CD4-positive, CD25-positive, alpha-beta regulatory T cell (primary cell): ENCODE results near the gene OGDHL. TPM values are rescaled to one million over a fixed set of nuclear protein-coding genes. Genes with fewer than 3 reads are reported as not detected.

Source experiments
- ATAC-seq, 2 donors: fragments of 150-1000 bp; cut with Tn5 transposase; one replicate each; pipeline ENCODE4 v1.10.0; 2021; ENCODE audit warnings: low read depth in 2 of 2, moderate number of reproducible peaks in 2 of 2, moderate library complexity in 1 of 2
- DNase-seq, 3 donors: peaks; one replicate each; pipeline versions ENCODE4 v3.0.0 to v3.0.0-alpha.2; 2012 to 2022; ENCODE audit warnings: mixed read lengths in 1 of 3
- H3K27ac ChIP-seq: one replicate; pipeline ENCODE4 v1.7.0; 2013; ENCODE audit warnings: mild to moderate bottlenecking, low read length; ENCODE audit not compliant: insufficient read depth, poor library complexity, severe bottlenecking
- H3K27me3 ChIP-seq: one replicate; pipeline ENCODE4 v1.7.0; 2013; ENCODE audit warnings: low read length; ENCODE audit not compliant: control insufficient read depth, insufficient read depth
- H3K36me3 ChIP-seq: one replicate; pipeline ENCODE4 v1.7.0; 2013; ENCODE audit warnings: mild to moderate bottlenecking, low read length, moderate library complexity; ENCODE audit not compliant: control insufficient read depth, insufficient read depth
- H3K4me1 ChIP-seq: 2 replicates; pipeline ENCODE4 v1.7.0; 2013; ENCODE audit warnings: mild to moderate bottlenecking, low read length; ENCODE audit not compliant: insufficient read depth, control insufficient read depth, poor library complexity, severe bottlenecking
- H3K4me3 ChIP-seq: one replicate; pipeline ENCODE4 v1.7.0; 2013; ENCODE audit warnings: low read depth, mild to moderate bottlenecking, low read length, moderate library complexity
- H3K9me3 ChIP-seq, 2 experiments: 1 replicate in 1 of 2; 2 replicates in 1 of 2; pipeline ENCODE4 v1.7.0; 2013; ENCODE audit warnings: low read length in 2 of 2, mild to moderate bottlenecking in 1 of 2, moderate library complexity in 1 of 2; ENCODE audit not compliant: control insufficient read depth in 2 of 2
- H3K27ac Mint-ChIP-seq, 3 donors: one replicate each; pipeline ENCODE4 v1.8.0; 2020 to 2022; ENCODE audit warnings: mild to moderate bottlenecking in 3 of 3, mixed read lengths in 3 of 3, moderate library complexity in 2 of 3
- H3K27me3 Mint-ChIP-seq: one replicate; pipeline ENCODE4 v1.8.0; 2022; ENCODE audit warnings: mild to moderate bottlenecking, mixed read lengths
- H3K36me3 Mint-ChIP-seq: one replicate; pipeline ENCODE4 v1.8.0; 2020; ENCODE audit warnings: mixed read lengths
- H3K4me1 Mint-ChIP-seq, 4 donors: one replicate each; pipeline ENCODE4 v1.8.0; 2020 to 2022; ENCODE audit warnings: mixed read lengths in 4 of 4, mild to moderate bottlenecking in 1 of 4
- H3K4me3 Mint-ChIP-seq, 4 donors: one replicate each; pipeline ENCODE4 v1.8.0; 2020 to 2022; ENCODE audit warnings: mild to moderate bottlenecking in 4 of 4, mixed read lengths in 4 of 4, moderate library complexity in 3 of 4
- H3K9me3 Mint-ChIP-seq, 7 donors: one replicate each; pipeline ENCODE4 v1.8.0; 2020 to 2022; ENCODE audit warnings: mixed read lengths in 7 of 7, mild to moderate bottlenecking in 3 of 7, moderate library complexity in 2 of 7
- polyA plus RNA-seq, 4 donors: library from polyadenylated mRNA; unstranded; fragments of 300-500 nt; fragmentation: Illumina TruSeq; gene quantifications; one replicate each; pipeline ENCODE4 v1.2.3, GENCODE V29; 2021
- total RNA-seq: library from RNA; stranded (reverse); gene quantifications from one replicate; pipeline ENCODE4 v1.2.3, GENCODE V29; 2022

The OGDHL gene
- total and polyA plus RNA-seq, 5 donors from 2014 or later, result not detected

GRCh38 chr10:49698679-49699078 is 63.4 kb downstream of the OGDHL start:
- Mint-ChIP-seq H3K4me1 (no peaks in the 10 kb centered on the region), H3K27ac (no peak overlapping the region), H3K36me3 (no peaks in the 10 kb centered on the region), H3K27me3 (peaks cover 8% of the 10 kb centered on the region), H3K9me3 (peaks cover 0 to 2% (median 0%) of the 10 kb centered on the region in 7 donors), H3K4me3 (no peak overlapping the region)
- Histone ChIP-seq H3K4me3 (no peak overlapping the region), H3K27me3 (no peaks in the 10 kb centered on the region), H3K36me3 (no peaks in the 10 kb centered on the region), H3K9me3 (no peaks in the 10 kb centered on the region), H3K27ac (no peak overlapping the region), H3K4me1 (no peaks in the 10 kb centered on the region)
- DNase-seq (no peak), ATAC-seq (no peak)

GRCh38 chr10:49696311-49696710 is 65.8 kb downstream of the OGDHL start:
- no peak for ATAC-seq
- Mint-ChIP-seq H3K4me1 (no peaks in the 10 kb centered on the region), H3K27me3 (peaks cover 19% of the 10 kb centered on the region)

GRCh38 chr10:49694466-49694865 is 67.7 kb downstream of the OGDHL start:
- Histone ChIP-seq H3K4me1 (no peaks in the 10 kb centered on the region), H3K4me3 (no peak overlapping the region), H3K9me3 (no peaks in the 10 kb centered on the region), H3K36me3 (no peaks in the 10 kb centered on the region), H3K27ac (no peak overlapping the region), H3K27me3 (peaks cover 20% of the 10 kb centered on the region)
- DNase-seq (no peak), ATAC-seq (no peak)
- Mint-ChIP-seq H3K36me3 (no peaks in the 10 kb centered on the region), H3K27ac (no peak overlapping the region), H3K27me3 (peaks cover 37% of the 10 kb centered on the region), H3K9me3 (peaks cover 0 to 11% (median 0%) of the 10 kb centered on the region in 7 donors), H3K4me3 (no peak overlapping the region), H3K4me1 (peaks cover 0 to 2% (median 0%) of the 10 kb centered on the region in 4 donors)

More at GRCh38 chr10:49696311-49696710, 65.8 kb downstream of the OGDHL start:
- H3K9me3 ChIP-seq, result no peaks in the 10 kb centered on the region
- H3K4me1 ChIP-seq, result no peaks in the 10 kb centered on the region
- H3K4me3 ChIP-seq, result no peak overlapping the region
- H3K36me3 ChIP-seq, result no peaks in the 10 kb centered on the region
- Mint-ChIP-seq H3K36me3 (no peaks in the 10 kb centered on the region), H3K27ac (no peak overlapping the region), H3K4me3 (no peak overlapping the region), H3K9me3 (peaks cover 0 to 3% (median 0%) of the 10 kb centered on the region in 7 donors)
- peaks cover 6% of the 10 kb centered on the region for H3K27me3 ChIP-seq
- no peak for DNase-seq
- no peak overlapping the region for H3K27ac ChIP-seq

- no peaks in the 10 kb centered on the region for H3K4me1 ChIP-seq
- no peaks in the 10 kb centered on the region for H3K36me3 ChIP-seq
- H3K9me3 ChIP-seq, result peaks cover 0 to 3% of the 10 kb centered on the region in 2 experiments
- peaks cover 31% of the 10 kb centered on the region for H3K27me3 ChIP-seq
- DNase-seq (no peak), ATAC-seq (no peak)
- no peak overlapping the region for H3K27ac Mint-ChIP-seq
- H3K4me3 Mint-ChIP-seq, result no peak overlapping the region
- no peaks in the 10 kb centered on the region for H3K36me3 Mint-ChIP-seq
- peaks cover 49% of the 10 kb centered on the region for H3K27me3 Mint-ChIP-seq
- H3K27ac ChIP-seq, result no peak overlapping the region
- peaks cover 0 to 15% (median 3%) of the 10 kb centered on the region in 7 donors for H3K9me3 Mint-ChIP-seq
- peaks cover 0 to 2% (median 0%) of the 10 kb centered on the region in 4 donors for H3K4me1 Mint-ChIP-seq
- no peak overlapping the region for H3K4me3 ChIP-seq
These were observed 70.5 kb downstream of the OGDHL start for GRCh38 chr10:49691588-49691987.

GRCh38 chr10:49690698-49691356 is 71.3 kb downstream of the OGDHL start:
- H3K4me1 ChIP-seq, result no peaks in the 10 kb centered on the region
- ATAC-seq (no peak), DNase-seq (no peak)
- Mint-ChIP-seq H3K27ac (no peak overlapping the region), H3K9me3 (peaks cover 0 to 17% (median 3%) of the 10 kb centered on the region in 7 donors), H3K4me3 (no peak overlapping the region), H3K36me3 (no peaks in the 10 kb centered on the region), H3K4me1 (peaks cover 0 to 2% (median 0%) of the 10 kb centered on the region in 4 donors), H3K27me3 (peaks cover 49% of the 10 kb centered on the region)
- H3K27me3 ChIP-seq, result peaks cover 31% of the 10 kb centered on the region
- no peak overlapping the region for H3K4me3 ChIP-seq
- no peak overlapping the region for H3K27ac ChIP-seq
- peaks cover 0 to 4% of the 10 kb centered on the region in 2 experiments for H3K9me3 ChIP-seq
- H3K36me3 ChIP-seq, result no peaks in the 10 kb centered on the region

GRCh38 chr10:49689882-49690510 is 72.1 kb downstream of the OGDHL start:
- H3K4me3 Mint-ChIP-seq, result no peak overlapping the region
- H3K27ac ChIP-seq, result no peak overlapping the region
- H3K36me3 Mint-ChIP-seq, result no peaks in the 10 kb centered on the region
- no peaks in the 10 kb centered on the region for H3K36me3 ChIP-seq
- no peaks in the 10 kb centered on the region for H3K4me1 ChIP-seq
- no peak for ATAC-seq
- peaks cover 52% of the 10 kb centered on the region for H3K27me3 Mint-ChIP-seq
- H3K9me3 ChIP-seq, result peaks cover 0 to 4% of the 10 kb centered on the region in 2 experiments
- peaks cover 0 to 17% (median 3%) of the 10 kb centered on the region in 7 donors for H3K9me3 Mint-ChIP-seq
- H3K27me3 ChIP-seq, result peaks cover 31% of the 10 kb centered on the region
- DNase-seq, result no peak
- H3K4me3 ChIP-seq, result no peak overlapping the region
- peak overlapping the region in 1 of 3 donors; percentile 32 for H3K27ac Mint-ChIP-seq
- H3K4me1 Mint-ChIP-seq, result peaks cover 0 to 2% (median 0%) of the 10 kb centered on the region in 4 donors

- H3K9me3 Mint-ChIP-seq, result peaks cover 0 to 17% (median 3%) of the 10 kb centered on the region in 7 donors
- no peaks in the 10 kb centered on the region for H3K4me1 ChIP-seq
- H3K27me3 Mint-ChIP-seq, result peaks cover 54% of the 10 kb centered on the region
- no peaks in the 10 kb centered on the region for H3K36me3 ChIP-seq
- DNase-seq (no peak), ATAC-seq (no peak)
- H3K27me3 ChIP-seq, result peaks cover 31% of the 10 kb centered on the region
- H3K9me3 ChIP-seq, result peaks cover 0 to 4% of the 10 kb centered on the region in 2 experiments
- no peak overlapping the region for H3K27ac Mint-ChIP-seq
- no peaks in the 10 kb centered on the region for H3K36me3 Mint-ChIP-seq
- H3K27ac ChIP-seq, result no peak overlapping the region
- H3K4me1 Mint-ChIP-seq, result peaks cover 0 to 2% (median 0%) of the 10 kb centered on the region in 4 donors
- no peak overlapping the region for H3K4me3 Mint-ChIP-seq
- H3K4me3 ChIP-seq, result no peak overlapping the region
These were observed 73.2 kb downstream of the OGDHL start for GRCh38 chr10:49688920-49689319.
